ENCODE results near the gene TSSK2.

The TSSK2 gene

DNA sequence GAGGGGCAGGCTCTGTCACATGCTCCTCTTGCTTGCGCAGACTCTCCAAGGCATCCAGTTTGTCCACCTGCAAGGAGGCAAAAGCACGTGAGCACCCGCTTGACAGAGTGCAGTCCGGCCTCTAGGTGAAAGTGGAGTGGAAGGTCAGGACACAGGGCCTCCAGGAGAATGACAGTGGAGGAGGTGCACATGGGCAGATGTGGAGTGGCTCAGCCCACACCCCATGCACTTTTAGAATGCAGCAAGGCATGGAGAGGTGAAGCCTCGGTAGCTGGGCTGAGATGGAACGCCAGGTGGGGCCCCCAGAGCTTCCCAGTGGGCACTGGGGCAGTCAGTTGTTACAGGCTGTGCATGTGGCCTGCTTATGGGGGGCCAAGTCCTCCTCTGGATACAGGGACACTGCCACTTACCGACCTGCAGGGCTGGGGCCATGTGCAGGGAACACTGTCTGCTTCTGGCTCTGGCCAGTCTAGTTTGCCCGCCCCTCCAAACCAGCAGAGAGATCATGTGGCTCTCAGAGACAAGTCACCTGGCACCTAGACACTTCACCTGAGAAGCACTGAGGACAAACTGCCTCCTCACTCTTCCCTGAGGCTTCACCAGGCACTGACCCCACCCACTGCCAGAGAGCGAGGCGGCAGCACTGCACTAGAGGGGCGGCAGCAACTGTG, 49.8 kb downstream of the TSSK2 start:
- ChIA-PET CTCF (no interaction called here), POLR2A (no interaction called here)
- no peak for DNase-seq (ENCODE audit: extremely low spot score)
- TF ChIP-seq ELF4 (IDR thresholded peaks at IDR 0.05) (no peak), LEF1 (IDR thresholded peaks at IDR 0.05; ENCODE audit: borderline replicate concordance) (no peak)
- TF ChIP-seq, protein P1, sequence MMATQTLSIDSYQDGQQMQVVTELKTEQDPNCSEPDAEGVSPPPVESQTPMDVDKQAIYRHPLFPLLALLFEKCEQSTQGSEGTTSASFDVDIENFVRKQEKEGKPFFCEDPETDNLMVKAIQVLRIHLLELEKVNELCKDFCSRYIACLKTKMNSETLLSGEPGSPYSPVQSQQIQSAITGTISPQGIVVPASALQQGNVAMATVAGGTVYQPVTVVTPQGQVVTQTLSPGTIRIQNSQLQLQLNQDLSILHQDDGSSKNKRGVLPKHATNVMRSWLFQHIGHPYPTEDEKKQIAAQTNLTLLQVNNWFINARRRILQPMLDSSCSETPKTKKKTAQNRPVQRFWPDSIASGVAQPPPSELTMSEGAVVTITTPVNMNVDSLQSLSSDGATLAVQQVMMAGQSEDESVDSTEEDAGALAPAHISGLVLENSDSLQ (IDR thresholded peaks at IDR 0.05): no peak

DNA sequence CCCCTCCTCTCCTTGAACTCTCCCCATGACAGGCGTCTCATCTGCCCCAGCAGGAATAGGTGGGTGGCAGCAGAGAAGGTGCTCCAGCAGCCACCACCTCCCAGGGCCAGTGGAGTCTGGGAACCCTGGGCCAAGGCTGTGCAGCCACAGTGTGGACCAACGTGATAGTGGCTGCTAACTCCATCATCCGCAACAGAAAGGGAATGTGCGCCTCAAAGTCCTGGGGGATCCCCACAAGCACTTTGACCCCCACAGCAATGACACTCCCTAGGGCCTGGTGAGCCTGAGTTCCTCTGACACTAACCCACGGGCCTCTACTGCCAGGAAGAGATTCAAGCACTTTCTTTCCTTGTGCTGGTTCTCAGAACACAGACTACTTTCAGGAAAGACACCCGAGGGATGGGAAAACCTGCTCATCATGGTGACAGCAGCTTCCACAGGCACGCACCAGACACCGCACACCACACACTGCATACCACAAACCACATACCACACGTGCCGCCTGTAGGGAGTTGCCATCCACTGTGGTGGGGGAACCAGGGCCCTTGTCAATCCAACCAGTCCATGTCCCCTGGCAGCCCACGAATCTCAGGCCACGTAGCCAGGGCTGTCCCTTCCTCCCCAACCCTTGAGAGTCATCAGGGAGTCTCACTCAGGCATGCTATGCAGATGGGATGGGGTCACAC, 50.8 kb downstream of the TSSK2 start:
- TF ChIP-seq SP1 (IDR thresholded peaks at IDR 0.05) (no peak), ARNT (IDR thresholded peaks at IDR 0.05) (no peak), SUZ12 (IDR thresholded peaks at IDR 0.05) (no peak), L3MBTL2 (conservative IDR thresholded peaks at IDR 0.05) (no peak), ELF4 (IDR thresholded peaks at IDR 0.05) (no peak), FOXA1 (IDR thresholded peaks at IDR 0.05) (no peak), FOXK2 (IDR thresholded peaks at IDR 0.05) (no peak), NFRKB (IDR thresholded peaks at IDR 0.05) (no peak), TARDBP (IDR thresholded peaks at IDR 0.05) (no peak), HDGF (IDR thresholded peaks at IDR 0.05; ENCODE audit: borderline replicate concordance) (no peak), CTBP1 (IDR thresholded peaks at IDR 0.05; ENCODE audit: borderline replicate concordance) (no peak), LEF1 (IDR thresholded peaks at IDR 0.05; ENCODE audit: borderline replicate concordance) (no peak)
- DNase-seq (ENCODE audit: extremely low spot score): no peak
- ChIA-PET CTCF (no interaction called here), POLR2A (interaction anchor here (1.0 to 1.1 kb wide), 3 partner anchors 8 to 265 kb away, joined by 3 read pairs; partner anchors contain the start of genes C22orf39 and ESS2)

All from HEK293T (cell line).